Ishikawa (cell line): ENCODE data around the gene RMI2.

ENCODE experiments used
- CEBPB ChIP-seq: IDR thresholded peaks from 2 replicates; pipeline ENCODE4 v1.6.1; 2012
- EGR1 ChIP-seq: IDR thresholded peaks from 2 replicates; pipeline ENCODE4 v1.6.1; 2012
- EP300 ChIP-seq: IDR thresholded peaks from 2 replicates; pipeline ENCODE4 v1.6.1; 2012; ENCODE audit warnings: borderline replicate concordance
- TF ChIP-seq, protein P1 (sequence below): IDR thresholded peaks from 2 replicates; pipeline ENCODE4 v1.6.1; 2012; ENCODE audit warnings: low read depth, mild to moderate bottlenecking

The RMI2 gene

DNA sequence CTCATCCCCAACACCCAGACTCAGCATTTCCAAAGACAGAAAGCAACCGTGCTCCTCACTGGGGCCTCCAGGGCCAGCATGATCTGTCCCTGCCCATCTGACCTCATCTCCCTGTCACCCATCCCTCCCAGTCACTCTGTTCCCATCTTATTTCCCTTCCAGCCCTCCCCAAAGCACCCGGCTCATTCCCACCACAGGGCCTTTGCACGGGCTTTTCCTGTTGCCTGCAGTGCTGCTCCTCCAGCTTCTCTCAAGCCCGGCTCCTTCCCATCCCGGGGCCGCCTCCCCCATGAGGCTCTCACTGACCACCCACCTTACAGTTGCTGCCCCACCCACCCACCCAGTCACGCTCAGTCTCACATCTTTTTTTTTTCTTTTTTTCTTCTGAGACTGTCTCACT lies 54.8 kb downstream of the RMI2 start:
- TF ChIP-seq EGR1 (no peak), EP300 (no peak), CEBPB (no peak)
- TF ChIP-seq, protein P1, sequence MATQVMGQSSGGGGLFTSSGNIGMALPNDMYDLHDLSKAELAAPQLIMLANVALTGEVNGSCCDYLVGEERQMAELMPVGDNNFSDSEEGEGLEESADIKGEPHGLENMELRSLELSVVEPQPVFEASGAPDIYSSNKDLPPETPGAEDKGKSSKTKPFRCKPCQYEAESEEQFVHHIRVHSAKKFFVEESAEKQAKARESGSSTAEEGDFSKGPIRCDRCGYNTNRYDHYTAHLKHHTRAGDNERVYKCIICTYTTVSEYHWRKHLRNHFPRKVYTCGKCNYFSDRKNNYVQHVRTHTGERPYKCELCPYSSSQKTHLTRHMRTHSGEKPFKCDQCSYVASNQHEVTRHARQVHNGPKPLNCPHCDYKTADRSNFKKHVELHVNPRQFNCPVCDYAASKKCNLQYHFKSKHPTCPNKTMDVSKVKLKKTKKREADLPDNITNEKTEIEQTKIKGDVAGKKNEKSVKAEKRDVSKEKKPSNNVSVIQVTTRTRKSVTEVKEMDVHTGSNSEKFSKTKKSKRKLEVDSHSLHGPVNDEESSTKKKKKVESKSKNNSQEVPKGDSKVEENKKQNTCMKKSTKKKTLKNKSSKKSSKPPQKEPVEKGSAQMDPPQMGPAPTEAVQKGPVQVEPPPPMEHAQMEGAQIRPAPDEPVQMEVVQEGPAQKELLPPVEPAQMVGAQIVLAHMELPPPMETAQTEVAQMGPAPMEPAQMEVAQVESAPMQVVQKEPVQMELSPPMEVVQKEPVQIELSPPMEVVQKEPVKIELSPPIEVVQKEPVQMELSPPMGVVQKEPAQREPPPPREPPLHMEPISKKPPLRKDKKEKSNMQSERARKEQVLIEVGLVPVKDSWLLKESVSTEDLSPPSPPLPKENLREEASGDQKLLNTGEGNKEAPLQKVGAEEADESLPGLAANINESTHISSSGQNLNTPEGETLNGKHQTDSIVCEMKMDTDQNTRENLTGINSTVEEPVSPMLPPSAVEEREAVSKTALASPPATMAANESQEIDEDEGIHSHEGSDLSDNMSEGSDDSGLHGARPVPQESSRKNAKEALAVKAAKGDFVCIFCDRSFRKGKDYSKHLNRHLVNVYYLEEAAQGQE, result no peak
